HG03575 (cell line): ENCODE data around the gene SKI.

ENCODE experiments used
- ATAC-seq: cut with Tn5 transposase; IDR thresholded peaks from one replicate; pipeline ENCODE4 v1.9.1; 2021; ENCODE audit not compliant: unreplicated experiment, insufficient number of reproducible peaks, low FRiP score; ENCODE audit errors: extremely low read depth

Gene SKI

DNA sequence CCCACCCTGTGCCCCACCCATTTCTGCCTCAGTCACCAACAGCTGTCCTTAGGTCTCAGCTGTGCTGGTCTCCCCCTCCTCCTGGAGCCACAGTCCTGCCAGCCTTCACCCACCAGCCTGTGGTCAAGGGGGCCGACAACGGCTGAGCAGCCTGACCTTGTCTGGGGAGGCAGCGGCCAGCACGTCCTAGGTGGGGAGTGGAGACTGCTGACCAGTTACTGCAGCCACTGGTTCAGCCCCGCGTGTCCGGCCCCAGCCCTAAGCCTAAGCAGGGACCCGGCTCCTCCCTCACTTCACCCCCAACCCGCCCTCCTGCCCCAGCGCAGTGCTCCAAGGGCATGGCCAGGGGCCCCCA lies 84.0 kb downstream of the SKI start:
- no peak for ATAC-seq

DNA sequence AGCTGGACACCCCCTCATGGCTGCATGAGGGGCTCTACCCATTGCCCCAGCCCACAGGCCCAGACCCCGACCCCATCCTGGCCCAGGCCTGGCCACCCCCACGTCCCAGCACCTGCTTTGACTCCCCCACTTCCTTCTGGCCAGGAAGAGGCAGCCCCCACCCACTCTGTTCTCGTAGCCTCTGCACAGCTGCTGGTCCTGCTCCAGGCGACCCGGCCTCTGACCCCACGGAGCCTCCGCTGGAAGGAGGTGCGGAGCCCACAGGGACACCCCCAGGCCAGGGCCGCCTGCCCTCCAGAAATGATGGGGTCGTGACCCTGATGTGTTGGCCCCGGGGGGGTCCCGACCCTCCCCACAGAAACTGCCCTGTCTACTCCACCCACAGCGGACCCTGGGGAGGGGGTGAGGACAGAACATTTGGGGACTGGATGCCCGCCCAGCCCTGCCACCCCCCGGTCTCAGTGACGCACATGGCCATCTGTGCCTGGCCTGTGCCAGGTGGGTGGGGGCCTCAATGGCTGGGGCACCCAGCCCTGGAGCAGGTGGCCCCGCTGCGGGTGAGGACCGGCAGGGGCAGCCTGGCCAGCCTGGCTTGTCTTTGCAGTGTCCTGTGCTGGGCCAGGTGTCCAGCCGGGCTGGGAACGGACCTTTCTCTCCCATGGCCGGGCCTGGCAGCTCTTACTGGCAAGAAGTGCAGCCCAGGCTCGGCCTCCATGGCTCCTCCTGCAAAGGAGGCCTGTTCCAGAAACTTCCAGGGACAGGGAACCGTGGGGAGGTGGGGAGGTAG lies 84.6 kb downstream of the SKI start:
- ATAC-seq, result no peak

DNA sequence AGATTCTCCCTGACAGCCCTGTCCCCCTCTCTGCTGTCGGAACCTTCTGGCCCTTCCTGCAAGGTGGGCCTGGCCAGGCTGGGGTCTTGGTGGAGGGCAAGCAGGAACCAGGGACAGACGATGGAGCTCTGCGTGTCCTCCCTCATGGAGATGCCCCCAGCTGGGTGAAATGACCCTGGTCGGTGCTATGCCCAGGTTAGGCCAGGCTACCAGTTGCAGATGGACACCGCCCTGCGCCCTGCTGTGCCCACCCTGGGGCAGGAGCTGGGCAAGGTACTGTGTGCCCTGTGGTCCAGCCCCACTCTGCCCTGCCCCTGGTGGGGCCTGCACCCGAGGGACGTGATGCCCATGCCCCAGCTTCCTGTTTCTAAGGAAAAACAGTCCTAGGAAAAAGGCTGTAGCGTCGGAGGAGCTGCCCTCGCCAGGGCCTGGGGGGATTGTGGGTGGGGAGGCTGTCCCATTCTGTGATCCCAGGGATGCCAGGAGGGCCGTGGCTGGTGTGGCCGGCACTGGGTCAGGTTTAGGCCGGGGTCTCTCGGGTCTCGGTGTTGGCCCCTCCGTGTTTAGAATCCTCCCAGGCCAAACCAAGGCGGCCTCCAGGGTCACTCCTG lies 85.6 kb downstream of the SKI start:
- ATAC-seq, result no peak

DNA sequence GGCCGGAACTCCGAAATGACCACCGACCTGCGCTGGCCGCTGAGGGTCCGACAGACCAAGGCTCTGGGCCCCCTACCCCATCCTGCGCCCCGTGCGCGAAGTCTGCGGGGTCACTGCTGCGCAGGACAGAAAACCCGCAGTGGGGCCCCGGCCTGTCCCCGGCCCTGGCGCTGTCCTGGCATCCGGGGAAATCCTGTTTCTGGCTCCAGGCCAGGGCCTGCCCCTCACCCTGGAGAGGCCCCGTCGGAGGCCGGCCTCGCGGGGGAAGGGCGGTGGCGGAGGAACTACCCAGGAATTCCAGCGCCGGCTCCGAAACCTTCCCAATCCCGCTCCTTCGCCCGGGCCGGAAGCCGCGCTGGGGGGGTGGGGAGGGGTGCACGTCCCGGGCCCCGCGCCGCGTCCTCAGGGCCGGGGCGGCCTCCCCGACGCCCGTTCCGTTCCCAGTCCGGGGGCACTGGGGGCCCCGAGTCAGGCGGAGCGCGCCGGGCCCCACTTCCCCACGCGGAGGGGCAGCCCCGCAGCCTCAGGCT lies 86.2 kb downstream of the SKI start:
- no peak for ATAC-seq

DNA sequence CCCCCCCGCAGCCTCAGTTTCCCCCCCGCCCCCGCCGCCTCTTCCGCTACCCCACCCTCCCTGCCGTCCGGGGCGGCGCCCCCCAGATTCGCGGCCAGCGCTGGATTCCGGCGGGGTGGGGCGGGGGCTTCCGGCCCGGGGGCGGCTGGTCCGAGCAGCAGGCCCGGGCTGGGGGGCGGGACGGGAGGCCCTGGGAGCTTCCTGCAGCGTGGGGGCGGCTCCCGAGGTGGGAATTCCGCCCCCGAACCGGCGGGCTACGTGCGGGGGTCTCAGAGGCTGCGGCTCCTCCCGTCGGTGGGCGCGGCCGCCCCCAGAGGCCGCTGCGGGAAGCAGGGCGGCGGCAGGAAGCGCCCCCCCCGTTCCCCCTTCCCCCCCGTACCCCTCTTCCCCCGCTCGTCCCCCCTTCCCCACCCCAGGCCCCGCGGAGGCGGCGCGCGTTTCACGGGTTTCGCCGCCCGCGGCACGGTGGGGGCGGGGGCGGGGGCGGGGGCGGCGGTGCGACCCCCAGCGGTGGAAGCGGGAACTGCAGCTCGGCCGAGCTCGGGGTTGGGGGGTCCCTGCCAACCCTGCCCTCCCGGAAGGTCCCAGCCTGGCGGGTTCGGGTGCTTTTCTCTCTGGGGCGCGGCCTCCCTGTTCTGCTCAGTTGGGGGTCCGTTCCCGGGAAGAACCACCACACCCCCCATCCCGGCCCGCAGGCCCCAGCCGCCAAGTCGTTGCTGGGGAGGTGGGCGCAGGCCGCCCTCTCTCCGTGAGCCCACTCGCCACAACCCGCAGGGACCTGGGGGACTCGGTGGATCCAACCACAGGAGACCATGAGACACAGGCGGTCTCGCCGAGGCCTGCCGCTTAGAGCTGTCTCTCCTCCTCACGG lies 86.9 kb downstream of the SKI start:
- ATAC-seq, result no peak

DNA sequence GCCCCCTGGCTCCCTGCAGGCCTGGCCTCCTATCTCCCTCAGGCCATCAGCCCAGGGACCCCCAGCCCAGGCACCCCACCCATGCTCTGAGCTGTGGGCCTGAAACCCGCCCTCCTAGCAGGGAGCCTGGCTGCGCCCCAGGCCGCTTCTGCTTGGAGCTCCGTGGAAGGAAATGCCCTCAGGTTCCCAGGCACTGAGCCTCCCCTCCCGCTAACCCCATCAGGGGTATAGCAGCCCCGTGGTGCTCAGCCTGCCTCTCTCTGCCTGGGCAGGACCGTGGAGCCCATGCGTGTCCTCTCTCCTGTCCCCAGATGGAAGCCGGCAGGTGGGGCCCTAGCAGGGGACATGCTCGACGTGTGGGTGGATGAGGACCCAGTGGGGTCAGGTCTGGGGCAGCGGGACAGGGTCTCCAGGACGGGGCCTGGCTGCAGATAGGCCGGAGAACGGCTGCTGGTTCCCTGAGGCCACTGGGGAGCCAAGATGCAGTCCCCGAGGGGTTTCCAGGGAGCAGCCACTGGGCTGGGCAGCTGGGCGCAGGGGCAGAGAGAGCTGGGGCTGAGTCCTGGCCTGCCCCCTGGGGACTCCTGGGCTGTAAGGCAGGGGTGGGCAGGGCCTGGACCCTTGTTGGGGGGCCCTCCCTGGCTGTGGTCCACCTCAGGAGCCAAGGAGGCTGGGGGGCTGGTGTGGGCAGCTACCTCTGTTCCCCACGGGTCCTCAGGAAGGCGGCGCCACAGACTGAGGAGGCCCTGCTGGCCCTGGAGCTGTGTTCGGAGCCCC lies 87.7 kb downstream of the SKI start:
- no peak for ATAC-seq

DNA sequence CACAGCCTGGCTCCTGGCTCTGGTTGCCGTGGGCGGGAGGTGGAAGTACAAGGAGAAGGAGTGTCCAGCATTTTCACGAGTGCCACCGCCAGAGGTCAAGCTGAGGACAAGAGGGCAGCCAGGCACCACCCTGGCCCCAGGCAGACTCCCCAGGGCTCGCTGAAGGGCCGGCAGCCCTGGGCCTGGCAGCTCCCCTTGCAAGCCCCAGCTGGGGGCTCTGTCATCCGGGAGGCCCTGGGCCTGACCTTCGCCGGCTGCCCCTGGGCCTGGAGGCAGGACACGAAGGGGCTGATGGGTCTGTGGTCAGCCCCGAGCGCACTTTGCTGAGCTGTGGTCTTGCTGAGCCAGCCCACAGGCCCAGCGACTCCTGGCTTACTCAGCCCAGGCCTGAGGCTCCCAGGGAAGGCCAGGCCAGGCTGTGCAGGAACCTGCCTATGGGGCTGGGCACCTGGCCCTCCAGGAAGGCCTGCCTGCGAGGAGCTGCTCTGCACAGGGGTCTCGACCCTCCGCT lies 88.4 kb downstream of the SKI start:
- no peak for ATAC-seq

DNA sequence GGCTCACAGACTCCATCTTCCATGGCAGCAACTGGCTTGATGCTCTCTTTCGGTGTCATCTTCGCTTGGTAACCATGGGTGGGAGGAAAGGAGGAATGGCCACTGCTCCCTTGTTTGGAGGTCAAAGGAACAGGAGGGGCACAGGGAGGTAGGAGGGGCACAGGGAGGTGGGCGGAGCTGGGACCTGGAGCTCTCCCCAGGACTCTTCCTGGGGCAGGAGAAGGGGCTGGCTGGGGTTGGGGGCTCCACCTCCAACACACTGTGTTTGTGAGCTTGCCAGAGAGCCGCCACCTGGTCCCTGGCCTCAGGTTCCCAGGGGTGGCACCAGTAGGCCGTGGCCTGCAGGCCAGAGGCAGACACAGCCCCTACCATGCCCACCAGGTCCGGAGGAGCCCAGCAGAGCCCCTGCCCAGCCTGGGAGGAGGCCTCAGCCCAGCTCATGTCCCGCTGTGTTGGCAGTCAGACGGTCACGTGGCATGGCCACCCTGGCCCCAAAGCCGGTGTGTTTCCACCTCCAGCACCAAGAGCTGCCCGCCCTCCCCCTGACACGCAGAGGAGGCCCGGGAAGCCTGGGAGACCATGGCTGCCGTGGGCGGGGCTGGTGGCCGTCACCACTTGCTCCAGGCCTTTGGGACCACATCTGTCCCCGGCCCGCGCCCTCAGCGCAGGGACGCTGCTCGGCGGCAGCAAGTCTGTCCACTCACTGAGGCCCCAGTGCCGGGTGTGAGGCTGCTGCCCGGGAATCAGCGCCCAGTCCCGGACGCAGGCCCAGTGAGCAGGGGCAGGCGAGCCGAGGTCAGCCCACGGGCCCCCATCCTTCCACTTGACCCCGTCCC lies 89.3 kb downstream of the SKI start:
- no peak for ATAC-seq

DNA sequence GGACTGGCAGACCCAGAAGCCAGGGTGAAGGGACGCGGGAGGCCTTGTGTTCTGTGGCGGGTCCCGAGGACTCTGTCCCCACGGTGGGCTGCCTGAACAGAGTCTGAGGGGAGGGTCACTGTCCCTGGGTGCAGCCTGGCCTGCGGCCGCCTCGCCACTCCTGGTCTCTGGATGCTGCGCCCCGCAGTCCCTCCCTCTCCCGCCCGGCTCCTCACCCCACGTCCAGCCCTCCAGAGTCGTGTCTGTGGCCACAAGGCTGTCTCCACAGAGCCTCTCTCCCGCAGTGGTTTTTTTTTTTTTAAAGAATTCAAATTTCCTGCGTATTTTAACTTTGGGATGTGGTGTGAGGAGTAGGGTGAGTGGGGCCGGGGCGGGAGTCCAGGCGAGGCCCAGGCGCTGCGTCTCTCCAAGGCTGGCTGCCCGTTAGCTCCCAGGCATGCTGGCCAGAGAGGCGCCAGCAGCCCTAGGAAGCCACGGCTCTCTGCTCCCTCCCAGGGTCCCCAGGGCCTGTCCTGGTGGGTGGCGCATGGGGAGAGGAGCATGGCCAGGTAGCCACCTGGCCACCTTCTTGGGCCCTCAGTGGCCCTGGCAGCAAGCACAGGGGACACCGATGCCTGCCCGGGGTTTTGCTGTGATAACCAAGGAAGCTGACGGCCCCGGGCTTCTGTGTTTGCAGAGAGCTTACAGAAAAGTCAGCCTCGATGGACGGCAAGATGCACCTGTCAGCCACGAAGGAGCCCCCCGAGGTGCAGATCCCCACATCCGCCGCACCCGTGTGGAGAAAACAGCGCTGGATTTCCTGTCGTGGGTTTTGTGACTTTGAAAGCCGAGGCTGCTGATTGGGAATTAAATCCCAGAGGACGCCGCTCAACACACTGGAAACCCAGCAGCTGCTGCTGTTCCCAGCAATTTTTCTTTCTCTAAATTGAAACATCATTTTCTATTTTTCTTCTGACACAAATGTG lies 90.5 kb downstream of the SKI start:
- ATAC-seq, result no peak

DNA sequence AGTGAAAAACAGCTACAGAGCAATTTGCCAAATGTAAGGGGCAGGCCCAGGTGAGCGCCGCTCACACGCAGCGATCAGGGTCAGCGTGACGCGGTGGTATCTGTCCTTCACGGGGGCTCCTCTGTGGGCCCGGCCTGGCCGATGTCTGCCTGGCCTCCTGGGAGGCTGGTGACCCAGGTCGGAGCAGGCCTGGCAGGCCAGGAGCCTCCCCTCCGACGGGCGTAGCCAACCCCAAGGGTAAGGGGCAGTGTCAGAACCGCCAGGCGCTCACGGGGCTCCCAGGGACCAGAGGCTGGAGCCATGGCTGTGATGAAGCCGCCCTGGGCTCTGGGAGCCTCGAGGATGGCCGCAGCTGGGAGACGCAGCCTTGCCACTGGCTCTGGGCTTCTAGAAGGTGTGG lies 91.2 kb downstream of the SKI start:
- no peak for ATAC-seq

DNA sequence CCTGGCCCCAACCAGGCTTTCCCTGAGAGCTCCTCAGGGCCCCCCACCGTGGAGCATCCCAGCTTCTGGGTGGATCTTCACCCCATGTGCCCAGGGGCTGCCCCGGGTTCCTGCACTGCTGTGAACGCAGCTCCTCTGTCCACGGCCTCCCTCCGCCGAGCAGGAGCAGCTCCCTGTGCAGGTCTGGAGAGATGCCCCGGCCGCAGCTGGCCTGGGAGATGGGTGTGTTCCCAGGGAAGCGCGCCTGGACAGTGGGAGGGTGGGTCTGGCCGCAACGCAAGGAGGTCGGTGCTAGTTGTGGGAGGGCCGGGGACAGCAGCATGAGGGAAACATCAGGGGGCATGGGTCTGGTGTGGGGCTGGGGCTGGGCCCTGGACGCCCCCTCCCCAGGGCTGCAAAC lies 91.9 kb downstream of the SKI start:
- no peak for ATAC-seq

DNA sequence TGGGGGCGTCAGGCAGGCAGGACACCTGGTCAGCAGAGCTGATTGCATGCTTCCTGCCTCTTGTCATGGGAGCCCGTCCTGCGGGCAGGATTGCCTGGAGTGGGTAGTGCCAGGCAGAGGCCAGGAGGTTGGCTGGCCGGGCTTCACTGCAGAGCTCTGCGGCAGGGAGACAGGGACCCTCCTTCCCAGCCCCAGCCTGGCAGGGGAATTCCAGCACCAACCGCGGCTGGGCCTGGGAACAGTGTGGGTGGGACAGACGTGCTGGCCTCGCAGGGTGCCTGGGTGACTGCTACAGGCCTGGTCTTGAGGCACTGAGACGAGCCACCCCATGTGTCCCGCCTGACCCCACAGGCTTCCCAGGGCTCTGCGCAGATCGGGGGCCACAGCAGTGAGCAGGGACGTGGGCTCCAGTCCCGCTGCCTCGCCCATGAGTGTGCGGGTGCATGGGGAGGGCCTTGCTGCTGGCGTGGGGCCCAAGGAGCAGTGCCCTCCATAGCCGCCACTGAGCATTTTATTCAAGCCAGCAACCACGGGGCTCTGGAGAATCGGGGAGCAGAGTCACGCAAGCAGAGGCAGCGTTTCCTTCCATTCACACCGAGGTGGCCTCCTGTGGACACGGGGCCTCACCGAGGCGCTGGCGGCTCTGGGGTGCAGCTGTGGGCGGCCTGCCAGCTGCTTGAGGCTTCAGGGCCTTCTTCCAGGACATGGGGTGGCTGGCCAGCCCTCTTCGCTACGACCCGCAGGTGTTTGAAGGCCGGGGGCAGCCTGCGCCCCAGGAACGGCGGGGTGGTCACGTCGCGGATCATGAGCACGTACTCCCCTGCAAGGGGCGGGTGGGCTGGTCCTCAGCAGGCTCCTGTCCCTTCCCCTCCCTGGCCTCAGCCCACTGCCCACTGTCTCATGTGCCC lies 92.9 kb downstream of the SKI start:
- ATAC-seq, result no peak

DNA sequence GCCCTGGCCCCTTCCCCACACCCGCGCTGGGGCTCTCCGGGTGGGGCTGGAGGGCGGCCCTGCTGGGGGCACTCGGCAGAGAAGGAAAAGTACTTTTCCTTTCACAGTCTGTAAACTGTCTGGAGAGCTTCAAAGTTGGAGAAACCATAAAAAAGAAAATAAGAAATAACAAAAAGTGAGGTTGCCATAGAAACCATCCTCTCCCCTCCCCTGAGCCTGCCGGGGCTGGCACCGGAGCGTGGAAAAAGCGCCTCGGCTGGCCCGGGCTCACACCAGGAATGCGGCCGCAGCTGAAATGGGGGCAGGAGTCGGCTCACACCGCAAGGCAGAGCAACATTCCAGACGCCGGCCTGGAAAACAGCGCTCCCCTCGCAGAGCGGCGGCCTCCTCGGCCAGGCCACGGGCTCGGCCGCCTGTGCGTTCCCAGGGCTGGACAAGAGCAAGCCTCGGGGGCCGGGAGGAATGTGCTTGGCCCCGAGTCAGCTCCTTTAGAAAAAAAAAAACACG lies 94.0 kb downstream of the SKI start:
- ATAC-seq, result no peak

DNA sequence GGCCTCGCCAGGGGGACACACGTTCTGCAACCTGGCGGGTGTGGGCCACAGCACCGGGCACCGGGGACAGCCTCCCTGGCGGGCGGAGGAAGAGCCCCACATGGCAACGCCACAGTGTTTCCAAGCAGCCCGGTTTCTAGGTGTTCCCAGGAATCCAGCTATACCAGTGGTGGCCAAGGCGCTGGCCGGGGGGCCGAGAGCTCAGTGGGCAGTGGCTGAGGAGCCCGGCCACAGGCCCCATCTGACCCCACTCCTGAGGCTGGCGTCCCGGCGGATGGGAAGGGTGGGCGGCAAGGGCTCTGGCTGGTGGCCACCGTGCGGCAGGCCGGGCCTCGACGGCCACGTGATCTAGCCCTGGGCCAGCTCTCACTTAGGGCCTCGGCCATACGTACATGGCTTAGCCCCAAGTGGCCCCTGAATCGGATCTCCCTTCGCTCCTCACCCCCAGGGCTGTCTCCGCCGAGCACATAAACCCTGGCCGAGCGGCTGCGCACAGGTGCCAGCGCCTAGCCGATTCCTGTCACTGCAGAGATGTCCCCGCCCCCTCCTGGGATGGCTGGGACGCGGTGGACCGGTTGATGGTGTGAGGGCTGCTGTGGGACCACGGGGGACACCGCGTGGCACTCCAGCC lies 94.6 kb downstream of the SKI start:
- no peak for ATAC-seq

DNA sequence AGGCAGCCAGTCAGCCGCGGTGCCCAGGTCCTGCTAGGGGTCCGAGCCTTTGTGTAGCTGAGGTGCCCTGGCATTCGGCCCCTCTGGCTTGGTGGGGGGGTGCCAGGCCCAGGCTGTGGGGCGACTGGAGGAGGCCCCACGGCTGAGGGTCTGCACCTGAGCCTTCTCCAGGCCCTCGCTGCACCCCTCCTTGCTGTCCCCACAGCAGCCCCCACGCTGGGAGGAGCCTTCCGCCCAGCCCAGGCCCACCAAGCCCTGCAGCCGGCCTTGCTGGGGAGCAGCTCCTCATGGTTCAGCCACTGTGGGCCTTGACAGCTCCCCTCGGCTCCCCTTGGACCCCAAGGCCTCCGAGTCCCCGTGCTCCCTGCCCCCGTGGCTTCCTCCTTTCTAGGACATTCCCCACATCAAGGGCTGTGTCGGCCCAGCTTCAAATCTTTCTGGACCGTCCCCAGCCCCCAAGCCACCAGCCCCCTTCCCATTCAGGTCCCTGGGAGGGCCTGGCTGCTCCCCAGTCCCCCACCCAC lies 95.4 kb downstream of the SKI start:
- no peak for ATAC-seq
